ENCODE data around the gene SLC45A2.

GRCh38 chr5:33905381-33905780, 79.1 kb downstream of the SLC45A2 start:
- TF ChIP-seq, protein P1, sequence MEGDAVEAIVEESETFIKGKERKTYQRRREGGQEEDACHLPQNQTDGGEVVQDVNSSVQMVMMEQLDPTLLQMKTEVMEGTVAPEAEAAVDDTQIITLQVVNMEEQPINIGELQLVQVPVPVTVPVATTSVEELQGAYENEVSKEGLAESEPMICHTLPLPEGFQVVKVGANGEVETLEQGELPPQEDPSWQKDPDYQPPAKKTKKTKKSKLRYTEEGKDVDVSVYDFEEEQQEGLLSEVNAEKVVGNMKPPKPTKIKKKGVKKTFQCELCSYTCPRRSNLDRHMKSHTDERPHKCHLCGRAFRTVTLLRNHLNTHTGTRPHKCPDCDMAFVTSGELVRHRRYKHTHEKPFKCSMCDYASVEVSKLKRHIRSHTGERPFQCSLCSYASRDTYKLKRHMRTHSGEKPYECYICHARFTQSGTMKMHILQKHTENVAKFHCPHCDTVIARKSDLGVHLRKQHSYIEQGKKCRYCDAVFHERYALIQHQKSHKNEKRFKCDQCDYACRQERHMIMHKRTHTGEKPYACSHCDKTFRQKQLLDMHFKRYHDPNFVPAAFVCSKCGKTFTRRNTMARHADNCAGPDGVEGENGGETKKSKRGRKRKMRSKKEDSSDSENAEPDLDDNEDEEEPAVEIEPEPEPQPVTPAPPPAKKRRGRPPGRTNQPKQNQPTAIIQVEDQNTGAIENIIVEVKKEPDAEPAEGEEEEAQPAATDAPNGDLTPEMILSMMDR (IDR thresholded peaks at IDR 0.05): no peak
- TF ChIP-seq POLR2A (IDR thresholded peaks at IDR 0.05): no peak
